Activated naive CD8-positive, alpha-beta T cell treated with anti-CD3 and anti-CD28 coated beads, Interleukin-2, amount 10 ng/mL, durations not matched to agents 7 days and 5 days (primary cell): ENCODE results near the gene EREG. TPM values are rescaled to one million over a fixed set of nuclear protein-coding genes. Genes with fewer than 3 reads are reported as not detected.

Source experiments
- ATAC-seq: fragments of 150-1000 bp; cut with Tn5 transposase; one replicate; pipeline ENCODE4 v1.10.0; 2021; ENCODE audit warnings: low read depth, moderate library complexity
- POLR2A ChIA-PET: fragments of 350-600 bp; sonication (Branson Sonifier 250); formaldehyde crosslinking; loops from one replicate; lab custom pipeline; 2021; ENCODE audit warnings: antibody characterized with exemption; lab: Charles Lee
- DNase-seq: peaks from one replicate; pipeline ENCODE4 v3.0.0; 2021
- H3K27ac Mint-ChIP-seq: one replicate; pipeline ENCODE4 v1.8.0; 2022; ENCODE audit warnings: mild to moderate bottlenecking, mixed read lengths
- H3K27me3 Mint-ChIP-seq: one replicate; pipeline ENCODE4 v1.8.0; 2022; ENCODE audit warnings: mild to moderate bottlenecking, moderate library complexity, mixed read lengths
- H3K36me3 Mint-ChIP-seq: one replicate; pipeline ENCODE4 v1.8.0; 2021; ENCODE audit warnings: mild to moderate bottlenecking, mixed read lengths
- H3K4me1 Mint-ChIP-seq: one replicate; pipeline ENCODE4 v1.8.0; 2021; ENCODE audit warnings: mixed read lengths
- H3K4me3 Mint-ChIP-seq: one replicate; pipeline ENCODE4 v1.8.0; 2022; ENCODE audit warnings: mild to moderate bottlenecking, moderate library complexity, mixed read lengths
- H3K9me3 Mint-ChIP-seq: one replicate; pipeline ENCODE4 v1.8.0; 2021; ENCODE audit warnings: mixed read lengths
- total RNA-seq, 2 experiments: library from RNA; stranded (reverse); gene quantifications; one replicate each; pipeline ENCODE4 v1.2.3, GENCODE V29; 2021

Gene EREG
- total RNA-seq, 2 experiments from 2014 or later: not detected

DNA sequence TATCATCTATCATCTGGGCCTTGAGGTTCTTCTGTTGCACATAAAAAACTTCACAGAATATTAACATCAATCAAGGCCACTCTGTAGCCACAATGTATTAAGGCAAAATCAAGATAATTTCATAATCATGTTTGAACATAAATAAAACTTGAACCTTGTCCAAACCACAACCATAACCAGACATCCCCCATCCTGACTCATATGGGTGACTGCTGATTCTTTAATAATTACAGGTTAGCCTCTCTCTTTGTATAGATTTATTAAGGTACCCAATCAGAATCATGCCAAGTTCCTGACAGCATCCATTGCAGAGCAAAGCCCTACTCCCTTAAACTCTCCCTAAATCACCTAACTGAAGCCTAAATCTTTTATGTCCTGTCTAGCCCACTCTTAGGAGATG, 63.3 kb downstream of the EREG start:
- no peak overlapping the region for H3K27ac Mint-ChIP-seq
- ATAC-seq: no peak
- POLR2A ChIA-PET: interaction anchor here (0.6 kb wide), 1 partner anchor 1346 kb away, joined by 3 read pairs; no protein-coding TSS in a partner anchor
- no peaks in the 10 kb centered on the region for H3K27me3 Mint-ChIP-seq
- no peaks in the 10 kb centered on the region for H3K36me3 Mint-ChIP-seq
- no peak for DNase-seq
- H3K9me3 Mint-ChIP-seq: no peaks in the 10 kb centered on the region
- peaks cover 2% of the 10 kb centered on the region for H3K4me1 Mint-ChIP-seq
- H3K4me3 Mint-ChIP-seq: no peak overlapping the region

DNA sequence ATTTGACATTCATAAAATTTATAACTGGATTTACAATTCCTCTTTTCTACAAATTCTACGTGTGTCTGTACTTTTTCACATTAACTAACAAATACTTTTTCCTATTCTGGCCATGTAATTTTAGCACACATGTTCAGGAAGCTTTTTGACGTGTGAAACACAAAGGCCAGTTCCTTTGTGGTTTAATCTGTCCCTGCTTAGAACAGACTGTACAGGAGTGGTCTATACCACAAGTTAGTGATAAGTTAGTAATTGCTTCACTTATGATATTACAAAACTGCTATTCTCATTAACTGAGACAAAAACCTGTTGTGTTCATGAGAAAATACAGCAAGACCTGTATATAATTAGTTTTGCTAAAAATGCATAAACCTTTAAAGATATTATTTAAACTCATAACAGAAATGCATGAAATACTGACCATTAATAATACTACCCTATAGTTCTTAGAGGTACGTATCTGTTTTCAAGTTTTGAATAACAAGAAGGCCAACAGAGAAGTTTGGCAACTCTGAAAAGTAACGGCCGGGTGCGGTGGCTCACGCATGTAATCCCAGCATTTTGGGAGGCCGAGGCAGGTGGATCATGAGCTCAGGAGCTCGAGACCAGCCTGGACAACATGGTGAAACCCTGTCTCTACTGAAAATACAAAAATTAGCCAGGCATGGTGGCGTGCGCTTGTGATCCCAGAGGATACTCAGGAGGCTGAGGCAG, 66.3 kb downstream of the EREG start:
- POLR2A ChIA-PET: no interaction called here
- H3K9me3 Mint-ChIP-seq: no peaks in the 10 kb centered on the region
- no peak overlapping the region for H3K4me3 Mint-ChIP-seq
- H3K27me3 Mint-ChIP-seq: no peaks in the 10 kb centered on the region
- ATAC-seq (no peak), DNase-seq (no peak)
- no peaks in the 10 kb centered on the region for H3K36me3 Mint-ChIP-seq
- no peak overlapping the region for H3K27ac Mint-ChIP-seq
- H3K4me1 Mint-ChIP-seq: peaks cover 2% of the 10 kb centered on the region

DNA sequence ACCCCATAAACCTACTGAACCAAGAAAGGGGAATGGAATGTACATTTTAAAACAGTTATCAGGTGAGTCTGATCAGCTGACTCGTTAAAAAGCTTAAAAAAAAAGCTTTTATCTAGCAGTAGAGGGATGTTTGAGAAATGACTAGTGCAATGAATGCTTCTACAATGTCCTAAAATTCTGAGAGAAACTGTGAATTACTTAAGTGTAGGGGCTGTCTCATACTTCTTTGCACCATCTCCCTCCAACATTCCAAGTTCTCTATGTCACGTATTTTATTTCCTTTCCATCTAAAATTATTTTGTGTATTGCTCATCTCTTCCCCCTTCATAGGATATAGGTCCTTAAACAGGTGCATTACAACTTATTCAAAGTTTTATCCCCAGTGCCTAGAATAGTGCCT, 68.1 kb downstream of the EREG start:
- H3K27me3 Mint-ChIP-seq: no peaks in the 10 kb centered on the region
- no peak for DNase-seq
- no peak overlapping the region for H3K4me3 Mint-ChIP-seq
- no peaks in the 10 kb centered on the region for H3K36me3 Mint-ChIP-seq
- no peak overlapping the region for H3K27ac Mint-ChIP-seq
- no peaks in the 10 kb centered on the region for H3K9me3 Mint-ChIP-seq
- POLR2A ChIA-PET: no interaction called here
- ATAC-seq: no peak
- peaks cover 2% of the 10 kb centered on the region for H3K4me1 Mint-ChIP-seq

DNA sequence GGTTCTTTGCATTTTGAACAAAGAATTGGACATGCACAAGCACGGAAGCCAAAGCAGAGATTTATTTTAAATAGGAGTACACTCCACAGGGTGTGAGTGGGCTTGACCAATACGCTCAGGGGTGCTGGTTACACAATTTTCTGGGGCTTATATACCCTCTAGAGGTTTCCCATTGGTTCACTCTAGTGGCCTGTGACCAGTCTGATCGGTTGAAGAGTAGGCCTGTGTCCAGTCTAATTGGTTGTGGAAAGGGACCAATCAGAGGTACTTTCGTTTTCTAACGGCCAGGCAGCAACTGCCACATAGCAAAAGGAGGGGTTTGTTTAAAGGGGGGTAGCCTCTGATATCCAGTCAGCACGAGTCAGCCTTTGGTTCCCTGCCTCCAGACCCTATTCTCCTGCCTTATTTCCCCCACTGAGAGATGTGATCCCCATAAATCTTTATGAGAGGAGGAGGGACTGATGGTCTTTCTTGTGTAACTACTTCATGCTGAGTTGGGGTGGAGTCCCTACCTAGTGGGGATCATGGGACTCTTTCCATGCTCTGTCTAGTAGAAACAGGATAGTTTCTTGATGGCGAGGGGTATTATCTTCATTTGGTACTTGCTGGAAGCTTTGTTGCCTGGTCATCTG, 68.7 kb downstream of the EREG start:
- H3K4me3 Mint-ChIP-seq: no peak overlapping the region
- H3K9me3 Mint-ChIP-seq: no peaks in the 10 kb centered on the region

DNA sequence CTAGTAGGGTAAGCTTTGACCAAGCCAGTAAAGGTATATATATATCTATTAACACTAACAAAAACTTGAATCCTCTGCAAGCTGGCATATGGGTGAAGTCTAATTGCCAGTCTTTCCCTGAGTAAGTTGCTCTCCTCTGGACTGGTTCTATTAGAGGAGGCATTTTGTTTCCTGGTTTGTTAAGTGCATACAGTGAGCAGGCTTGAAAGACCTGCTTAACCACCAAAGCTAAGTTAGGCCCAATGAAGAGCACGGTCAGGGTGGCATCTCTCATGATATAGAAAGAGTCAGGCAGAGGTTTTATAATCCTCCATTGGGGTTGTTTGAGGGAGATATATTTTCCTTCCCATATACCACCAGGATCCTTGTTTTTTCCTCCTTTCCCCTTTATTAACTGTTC, 70.4 kb downstream of the EREG start:
- Mint-ChIP-seq H3K9me3 (peaks cover 6% of the 10 kb centered on the region), H3K27ac (no peak overlapping the region)

More for the DNA sequence above, 68.7 kb downstream of the EREG start:
- POLR2A ChIA-PET: no interaction called here
- Mint-ChIP-seq H3K27me3 (no peaks in the 10 kb centered on the region), H3K36me3 (no peaks in the 10 kb centered on the region), H3K27ac (no peak overlapping the region), H3K4me1 (peaks cover 2% of the 10 kb centered on the region)
- DNase-seq (no peak), ATAC-seq (no peak)

DNA sequence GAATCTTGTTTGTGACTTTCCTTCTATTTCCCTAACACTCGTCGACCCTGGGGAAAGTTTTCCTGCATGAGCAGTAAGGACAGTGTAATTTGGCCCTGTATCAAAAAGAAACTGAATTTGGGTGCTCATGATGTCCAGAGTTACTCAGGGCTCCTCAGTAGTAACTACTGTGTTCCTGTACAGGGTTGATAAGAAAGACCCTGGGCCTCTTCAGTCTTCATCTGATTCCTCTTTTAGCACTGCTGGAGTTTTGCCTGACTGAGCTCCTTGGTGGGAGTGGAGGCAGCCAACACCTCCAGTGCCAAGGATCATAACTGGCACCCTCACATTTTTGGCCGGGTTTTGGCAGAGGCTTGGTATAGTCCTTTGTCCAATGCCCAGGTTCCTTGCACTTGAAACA, 72.9 kb downstream of the EREG start:
- POLR2A ChIA-PET: no interaction called here
- peaks cover 2% of the 10 kb centered on the region for H3K27me3 Mint-ChIP-seq
- no peaks in the 10 kb centered on the region for H3K4me1 Mint-ChIP-seq
- H3K36me3 Mint-ChIP-seq: no peaks in the 10 kb centered on the region
- H3K9me3 Mint-ChIP-seq: peaks cover 6% of the 10 kb centered on the region
- H3K27ac Mint-ChIP-seq: no peak overlapping the region
- no peak overlapping the region for H3K4me3 Mint-ChIP-seq
- DNase-seq: no peak
- no peak for ATAC-seq

More for the DNA sequence above, 70.4 kb downstream of the EREG start:
- Mint-ChIP-seq H3K36me3 (no peaks in the 10 kb centered on the region), H3K4me3 (no peak overlapping the region), H3K27me3 (peaks cover 2% of the 10 kb centered on the region), H3K4me1 (peaks cover 2% of the 10 kb centered on the region)
- DNase-seq (no peak), ATAC-seq (no peak)
- POLR2A ChIA-PET: no interaction called here

Other genes starting within 250 kb of the EREG start
- 1 to 10 TPM; 7.0 to 7.1 TPM for gene MTHFD2L, start 207.0 kb upstream of the EREG start, total RNA-seq
- gene EPGN, start 56.7 kb upstream of the EREG start, total RNA-seq: not detected
- under 1 TPM in 1 of 2 experiments, not detected in 1; 0.40 TPM for gene AREG, start 80.0 kb downstream of the EREG start, total RNA-seq